IMR-90 (cell line): Measurements from ENCODE around the gene ACLY. TPM values are rescaled to one million over a fixed set of nuclear protein-coding genes. Genes with fewer than 3 reads are reported as not detected.

Source experiments
- ATAC-seq: fragments of 200-7000 bp; cut with Tn5 transposase; 2 replicates; pipeline ENCODE4 v1.9.1; 2020; ENCODE audit warnings: low read depth, mild to moderate bottlenecking, moderate library complexity
- BruUV-seq: library from RNA; stranded (reverse); fragments of 400-500 nt; replicated peaks from 2 replicates; lab custom pipeline; 2021; lab: Mats Ljungman, UMichigan
- CTCF ChIA-PET: fragments of 300-600 bp; formaldehyde crosslinking; extraction: SDS; loops from one replicate; lab custom pipeline; 2021; ENCODE audit warnings: antibody characterized with exemption; lab: Yijun Ruan, JAX
- POLR2A ChIA-PET: fragments of 300-600 bp; sonication (Branson Sonifier 250); formaldehyde crosslinking; loops from one replicate; lab custom pipeline; 2022; ENCODE audit warnings: antibody characterized with exemption; ENCODE audit not compliant: unreplicated experiment; lab: Charles Lee
- DNase-seq: peaks from one replicate; pipeline ENCODE4 v3.0.0; 2013
- H2AFZ ChIP-seq: replicated peaks from 2 replicates; pipeline ENCODE3; 2013; ENCODE audit warnings: low read length, mild to moderate bottlenecking; ENCODE audit not compliant: poor library complexity
- H2AK5ac ChIP-seq: 2 replicates; pipeline ENCODE4 v1.6.1; 2013; ENCODE audit warnings: low read depth, low read length, inconsistent platforms
- H2AK9ac ChIP-seq: replicated peaks from 2 replicates; pipeline ENCODE3; 2013; ENCODE audit warnings: mild to moderate bottlenecking, low read depth, low read length, moderate library complexity; ENCODE audit not compliant: poor library complexity
- H2BK120ac ChIP-seq: 2 replicates; pipeline ENCODE4 v1.6.1; 2013; ENCODE audit warnings: low read depth, low read length, inconsistent platforms
- H2BK15ac ChIP-seq: 3 replicates; pipeline ENCODE4 v1.6.1; 2013; ENCODE audit warnings: low read depth, low read length, inconsistent platforms
- H2BK20ac ChIP-seq: 2 replicates; pipeline ENCODE4 v1.6.1; 2013; ENCODE audit warnings: low read depth, mild to moderate bottlenecking, inconsistent platforms, low read length, moderate library complexity
- H2BK5ac ChIP-seq: 2 replicates; pipeline ENCODE4 v1.6.1; 2013; ENCODE audit warnings: mild to moderate bottlenecking, low read depth, low read length, inconsistent platforms; ENCODE audit not compliant: poor library complexity, severe bottlenecking
- H3K14ac ChIP-seq: replicated peaks from 2 replicates; pipeline ENCODE4 v1.6.1; 2013; ENCODE audit warnings: low read depth, low read length, inconsistent platforms
- H3K18ac ChIP-seq: 2 replicates; pipeline ENCODE4 v1.6.1; 2013; ENCODE audit warnings: low read depth, low read length, control low read depth
- H3K23ac ChIP-seq: 2 replicates; pipeline ENCODE4 v1.6.1; 2013; ENCODE audit warnings: low read depth, low read length, inconsistent platforms
- H3K27ac ChIP-seq: 2 replicates; pipeline ENCODE4 v1.5.1; 2013; ENCODE audit warnings: mild to moderate bottlenecking, control low read depth, low read length; ENCODE audit not compliant: insufficient read depth
- H3K27me3 ChIP-seq: 2 replicates; pipeline ENCODE4 v1.6.1; 2013; ENCODE audit warnings: low read length; ENCODE audit not compliant: control insufficient read depth, insufficient read depth
- H3K36me3 ChIP-seq: 2 replicates; pipeline ENCODE4 v1.6.1; 2013; ENCODE audit warnings: low read length, mixed read lengths; ENCODE audit not compliant: control insufficient read depth, insufficient read depth
- H3K4ac ChIP-seq: 2 replicates; pipeline ENCODE4 v1.6.1; 2013; ENCODE audit warnings: low read depth, low read length, inconsistent platforms
- H3K4me1 ChIP-seq: 2 replicates; pipeline ENCODE4 v1.6.1; 2013; ENCODE audit warnings: low read length, mixed read lengths; ENCODE audit not compliant: control insufficient read depth, insufficient read depth
- H3K4me2 ChIP-seq: 2 replicates; pipeline ENCODE4 v1.6.1; 2013; ENCODE audit warnings: low read depth, mild to moderate bottlenecking, control low read depth, low read length, moderate library complexity
- H3K4me3 ChIP-seq: 2 replicates; pipeline ENCODE4 v1.5.1; 2013; ENCODE audit warnings: low read depth, mild to moderate bottlenecking, control low read depth, low read length, moderate library complexity; ENCODE audit not compliant: insufficient read depth
- H3K56ac ChIP-seq: 2 replicates; pipeline ENCODE4 v1.6.1; 2013; ENCODE audit warnings: low read length, inconsistent platforms; ENCODE audit not compliant: insufficient read depth; ENCODE audit errors: extremely low read depth
- H3K79me1 ChIP-seq, 2 experiments: 2 replicates each; pipeline ENCODE4 v1.6.1; 2013; ENCODE audit warnings: low read length in 2 of 2, inconsistent platforms in 1 of 2, low read depth in 1 of 2
- H3K9ac ChIP-seq: 2 replicates; pipeline ENCODE4 v1.6.1; 2013; ENCODE audit warnings: low read depth, low read length, control low read depth
- H3K9me1 ChIP-seq: 2 replicates; pipeline ENCODE4 v1.6.1; 2013; ENCODE audit warnings: low read length, inconsistent platforms; ENCODE audit not compliant: insufficient read depth
- H3K9me3 ChIP-seq: 2 replicates; pipeline ENCODE4 v1.6.1; 2013; ENCODE audit warnings: low read length; ENCODE audit not compliant: control insufficient read depth, insufficient read depth
- H4K20me1 ChIP-seq: 2 replicates; pipeline ENCODE4 v1.6.1; 2013; ENCODE audit warnings: low read length, inconsistent platforms; ENCODE audit not compliant: insufficient read depth
- H4K5ac ChIP-seq: 2 replicates; pipeline ENCODE4 v1.6.1; 2013; ENCODE audit warnings: mild to moderate bottlenecking, low read depth, low read length, control low read depth
- H4K8ac ChIP-seq, 2 experiments: 2 replicates each; pipeline ENCODE4 v1.6.1; 2013; ENCODE audit warnings: low read depth in 2 of 2, low read length in 2 of 2, control low read depth in 1 of 2, inconsistent platforms in 1 of 2
- H4K91ac ChIP-seq: 2 replicates; pipeline ENCODE4 v1.6.1; 2013; ENCODE audit warnings: low read depth, low read length, inconsistent platforms; ENCODE audit not compliant: insufficient read depth
- NFE2L2 ChIP-seq: fragments of 150-350 bp; IDR thresholded peaks from 2 replicates; pipeline ENCODE4 v1.6.1; 2016; ENCODE audit warnings: low read depth, mild to moderate bottlenecking, low read length
- POLR2A ChIP-seq: IDR thresholded peaks from 2 replicates; pipeline ENCODE4 v1.6.1; 2012; ENCODE audit warnings: mild to moderate bottlenecking, low read depth, low read length
- WGBS, 2 experiments: methylation state at CpG; one replicate each; pipeline versions ENCODE4 v1.1.5 to v1.1.7; 2013; ENCODE audit warnings: missing lambda C conversion rate in 2 of 2; ENCODE audit not compliant: insufficient read length in 1 of 2; ENCODE audit errors: extremely low coverage in 2 of 2; 5-methylcytosine and 5-hydroxymethylcytosine counted together
- dilution Hi-C: fragments of 300-500 bp; cut with HindIII; formaldehyde crosslinking; loops from one replicate; pipeline ENCODE4 v1.14.3; 2018; ENCODE audit warnings: low sequenced_read_pairs; ENCODE audit not compliant: unreplicated experiment
- in situ Hi-C: fragments of 300-500 bp; cut with MboI; formaldehyde crosslinking; loops from 3 replicates; pipeline ENCODE4 v1.14.3; 2019; ENCODE audit warnings: low sequenced_read_pairs, inconsistent platforms, mixed read lengths
- intact Hi-C: fragments of 100-400 bp; cut with micrococcal nuclease; formaldehyde crosslinking; loops from 2 replicates; pipeline ENCODE4 v1.10.0; 2022
- polyA plus RNA-seq, 3 experiments: library from polyadenylated mRNA; depleted of rRNA; stranded (reverse); fragments of >200 nt; gene quantifications; 2 replicates each; pipeline ENCODE4 v1.2.3, GENCODE V29; 2012; ENCODE audit warnings: low replicate concordance in 1 of 3
- total RNA-seq: library from RNA; depleted of rRNA; stranded (reverse); fragments of >200 nt; gene quantifications from 2 replicates; pipeline ENCODE4 v1.2.3, GENCODE V29; 2012

The ACLY gene
- total and polyA plus RNA-seq, 2 of the 4 experiments (the other 2 are of a cell fraction), result 167 to 230 TPM

- Histone ChIP-seq H2AK9ac (peak overlapping the region; percentile 99), H3K9me1 (peaks cover 37% of the 10 kb centered on the region), H3K27me3 (no peaks in the 10 kb centered on the region), H3K56ac (peak overlapping the region; percentile 91), H4K20me1 (peaks cover 56% of the 10 kb centered on the region), H3K4ac (peak overlapping the region; percentile 87), H4K5ac (peak overlapping the region; percentile 35; the same call in 1 of the 2 replicates), H3K79me1 (peaks cover 6 to 62% of the 10 kb centered on the region in 2 experiments), H2BK15ac (no peak overlapping the region), H3K27ac (peak overlapping the region; percentile 73), H3K23ac (peak overlapping the region; percentile 85), H3K4me2 (peak overlapping the region; percentile 95), H3K4me3 (peak overlapping the region; percentile 72), H3K18ac (peak overlapping the region; percentile 26), H4K91ac (peak overlapping the region; percentile 87), H2AK5ac (peak overlapping the region; percentile 95), H2BK120ac (peak overlapping the region; percentile 27; the same call in 1 of the 2 replicates), H2BK20ac (no peak overlapping the region), H2AFZ (peak overlapping the region; percentile 89), H2BK5ac (peak overlapping the region; percentile 67), H4K8ac (peak overlapping the region; percentile 71 to 76; a peak in 3 of 4 replicates), H3K36me3 (peaks cover 9% of the 10 kb centered on the region), H3K9ac (peak overlapping the region; percentile 87), H3K14ac (peak overlapping the region; percentile 99), H3K4me1 (peaks cover 27% of the 10 kb centered on the region), H3K9me3 (no peaks in the 10 kb centered on the region)
- ChIA-PET CTCF (interaction anchor here (0.9 kb wide), 1 partner anchor 11 kb away, joined by 5 read pairs; no protein-coding TSS in a partner anchor), POLR2A (interaction anchor here (0.6 to 1.6 kb wide), 2 partner anchors 13 to 124 kb away, joined by 3 to 7 read pairs; partner anchors contain the start of gene ODAD4)
- ATAC-seq (0 out of 2 replicates have a peak, but pooled peaks have one; percentile 0), DNase-seq (peak; percentile 31)
- TF ChIP-seq NFE2L2 (no peak), POLR2A (0 out of 2 replicates have a peak, but pooled peaks have one; percentile 43)
- in situ Hi-C loops, result no loop called here
- WGBS, 2 experiments, result 0% methylated on average over 18 of the region's 26 CpGs; no CpG with 5 or more reads in 1 of the 2 experiments
- BruUV-seq, result no TSS peak
- dilution Hi-C loops, result no loop called here
- intact Hi-C loops, result loop anchor here (1.0 kb wide), 1 partner anchor 105 kb away; no protein-coding TSS in a partner anchor
These were observed 955 bp downstream of the ACLY start for GRCh38 chr17:41917679-41918313.
